Lower leg skin (tissue), 3 donors: ENCODE measurements around the gene COX10.

Experiments used
- POLR2A ChIP-seq, 2 donors: fragments of 450-650 bp; IDR thresholded peaks; one replicate each; pipeline ENCODE4 v1.6.1; 2016 to 2017; ENCODE audit warnings: antibody characterized with exemption in 2 of 2, mild to moderate bottlenecking in 1 of 2, moderate library complexity in 1 of 2
- TF ChIP-seq, protein P1 (sequence below), 3 donors: fragments of 450-650 bp; IDR thresholded peaks; one replicate each; pipeline ENCODE4 v1.5.1; 2016; ENCODE audit warnings: antibody characterized with exemption in 3 of 3, mild to moderate bottlenecking in 3 of 3, moderate library complexity in 2 of 3

DNA sequence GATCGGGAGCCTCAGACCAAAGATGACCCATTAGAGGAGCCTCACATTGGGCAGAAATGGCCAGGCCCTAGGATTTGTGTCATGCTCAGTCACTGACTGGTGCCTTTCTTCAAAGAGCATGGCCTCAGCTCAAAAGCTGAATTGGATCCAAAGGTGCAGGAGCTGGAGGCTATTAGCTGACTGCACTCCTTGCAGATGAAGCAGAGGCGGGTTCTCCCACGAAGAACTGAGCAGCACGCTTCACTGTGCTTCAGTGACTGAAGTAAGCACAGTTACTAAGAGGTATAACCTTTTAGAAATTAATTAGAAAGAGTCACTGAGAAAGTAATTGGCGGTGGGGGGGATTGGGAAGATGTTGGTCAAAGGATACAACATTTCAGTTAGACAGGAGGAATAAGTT lies 18.7 kb upstream of the COX10 start:
- TF ChIP-seq, protein P1, sequence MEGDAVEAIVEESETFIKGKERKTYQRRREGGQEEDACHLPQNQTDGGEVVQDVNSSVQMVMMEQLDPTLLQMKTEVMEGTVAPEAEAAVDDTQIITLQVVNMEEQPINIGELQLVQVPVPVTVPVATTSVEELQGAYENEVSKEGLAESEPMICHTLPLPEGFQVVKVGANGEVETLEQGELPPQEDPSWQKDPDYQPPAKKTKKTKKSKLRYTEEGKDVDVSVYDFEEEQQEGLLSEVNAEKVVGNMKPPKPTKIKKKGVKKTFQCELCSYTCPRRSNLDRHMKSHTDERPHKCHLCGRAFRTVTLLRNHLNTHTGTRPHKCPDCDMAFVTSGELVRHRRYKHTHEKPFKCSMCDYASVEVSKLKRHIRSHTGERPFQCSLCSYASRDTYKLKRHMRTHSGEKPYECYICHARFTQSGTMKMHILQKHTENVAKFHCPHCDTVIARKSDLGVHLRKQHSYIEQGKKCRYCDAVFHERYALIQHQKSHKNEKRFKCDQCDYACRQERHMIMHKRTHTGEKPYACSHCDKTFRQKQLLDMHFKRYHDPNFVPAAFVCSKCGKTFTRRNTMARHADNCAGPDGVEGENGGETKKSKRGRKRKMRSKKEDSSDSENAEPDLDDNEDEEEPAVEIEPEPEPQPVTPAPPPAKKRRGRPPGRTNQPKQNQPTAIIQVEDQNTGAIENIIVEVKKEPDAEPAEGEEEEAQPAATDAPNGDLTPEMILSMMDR (IDR thresholded peaks at IDR 0.05), result no peak
- no peak for TF ChIP-seq POLR2A (IDR thresholded peaks at IDR 0.05)
